Stomach (tissue), 9 donors: ENCODE results near the gene HPGDS. TPM values are rescaled to one million over a fixed set of nuclear protein-coding genes. Genes with fewer than 3 reads are reported as not detected.

ENCODE experiments used
- DNase-seq, 2 donors: peaks; one replicate each; pipeline versions ENCODE4 v3.0.0 to v3.0.0-alpha.2; 2013 to 2019
- H3K27ac ChIP-seq, 5 donors: fragments of 200-600 bp in 4 of 5; sonication (generic) in 4 of 5; one replicate each; pipeline ENCODE4 v1.5.1; 2013 to 2019; ENCODE audit warnings: mild to moderate bottlenecking in 1 of 5, moderate library complexity in 1 of 5
- H3K27me3 ChIP-seq, 3 donors: fragments of 200-600 bp; sonication (generic); one replicate each; pipeline ENCODE4 v1.5.1; 2017 to 2019; ENCODE audit warnings: mixed run types in 1 of 3
- H3K36me3 ChIP-seq, 4 donors: fragments of 200-600 bp; sonication (generic); 1 replicate in 3 of 4; 2 replicates in 1 of 4; pipeline ENCODE4 v1.5.1; 2016 to 2019
- H3K4me1 ChIP-seq, 4 donors: fragments of 200-600 bp; sonication (generic); one replicate each; pipeline ENCODE4 v1.5.1; 2016 to 2019
- H3K4me3 ChIP-seq, 4 donors: fragments of 200-600 bp; sonication (generic) in 3 of 4; one replicate each; pipeline ENCODE4 v1.5.1; 2016 to 2019; ENCODE audit warnings: mild to moderate bottlenecking in 1 of 4
- H3K9me3 ChIP-seq, 4 donors: fragments of 200-600 bp; sonication (generic); one replicate each; pipeline ENCODE4 v1.5.1; 2016 to 2019
- EP300 ChIP-seq: sonication (generic); formaldehyde crosslinking; IDR thresholded peaks from one replicate; pipeline ENCODE4 v1.6.1; 2017; ENCODE audit warnings: antibody characterized with exemption
- POLR2A ChIP-seq, 4 donors: fragments of 450-650 bp; IDR thresholded peaks; one replicate each; pipeline ENCODE4 v1.6.1; 2016; ENCODE audit warnings: antibody characterized with exemption in 4 of 4, control low read depth in 2 of 4, mild to moderate bottlenecking in 1 of 4, moderate library complexity in 1 of 4
- POLR2AphosphoS5 ChIP-seq, 3 donors: sonication (generic); formaldehyde crosslinking; IDR thresholded peaks; one replicate each; pipeline ENCODE4 v1.6.1; 2016; ENCODE audit warnings: antibody characterized with exemption in 3 of 3
- WGBS, 5 donors: extraction: QIAGEN DNeasy Blood & Tissue Kit in 3 of 5; methylation state at CpG; one replicate each; pipeline versions ENCODE4 v1.1.5 to v1.1.7; 2013 to 2018; 5-methylcytosine and 5-hydroxymethylcytosine counted together
- intact Hi-C: fragments of 100-400 bp; cut with DNase I; formaldehyde crosslinking; loops from one replicate; pipeline ENCODE4 v1.15.1; 2023; ENCODE audit warnings: low total_unique reads
- polyA plus RNA-seq, 3 donors: library from polyadenylated mRNA; stranded (reverse); fragments of 200-250 nt; gene quantifications; one replicate each; pipeline ENCODE4 v1.2.3, GENCODE V29; 2013
- total RNA-seq, 5 donors: library from RNA; depleted of rRNA; stranded (reverse); fragments of >200 nt; gene quantifications; one replicate each; pipeline versions ENCODE4 v1.1.0 to v1.2.3, GENCODE V29; 2014 to 2016
- TF ChIP-seq, protein P1 (sequence below), 7 experiments: fragments of 450-650 bp in 4 of 7; fragments of 200-600 bp in 3 of 7; sonication (generic) in 3 of 7; IDR thresholded peaks; one replicate each; pipeline ENCODE4 v1.5.1; 2016 to 2019; ENCODE audit warnings: antibody characterized with exemption in 7 of 7, control low read depth in 2 of 7, mild to moderate bottlenecking in 1 of 7
- donor health status: healthy with polysubstance abuse.
- donor health status: Bipolar disorder and iron deficiency.
- donor health status: healthy.

The HPGDS gene
- total and polyA plus RNA-seq, 8 donors, result 0.30 to 26.4 (median 3.8) TPM; not detected in 2

DNA sequence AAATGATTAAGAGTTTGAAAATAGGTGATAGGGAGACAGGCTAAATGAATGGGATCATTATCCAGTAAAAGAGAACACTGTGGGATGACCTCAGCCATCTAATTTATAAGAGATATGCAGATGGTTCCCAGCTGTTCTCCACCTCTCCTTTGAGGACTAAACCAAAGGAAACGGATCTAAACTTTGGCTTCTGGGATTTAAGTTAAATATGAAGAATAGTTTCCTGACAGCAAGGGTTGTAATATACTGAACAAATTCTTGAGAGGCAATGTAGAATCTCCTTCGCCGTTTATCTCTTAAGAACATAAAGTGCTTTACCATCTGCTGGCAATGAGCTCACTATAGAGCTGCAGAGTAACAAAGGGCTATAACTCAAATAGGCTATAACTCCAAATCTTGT lies 35.4 kb upstream of the HPGDS start:
- DNase-seq, result no peak
- Histone ChIP-seq H3K9me3 (no peaks in the 10 kb centered on the region), H3K36me3 (no peaks in the 10 kb centered on the region), H3K4me1 (no peaks in the 10 kb centered on the region), H3K4me3 (no peak overlapping the region), H3K27ac (no peak overlapping the region), H3K27me3 (no peaks in the 10 kb centered on the region)
- 49 to 74% (median 61%) methylated on average over 3 of the region's 3 CpGs for WGBS, 5 donors
- TF ChIP-seq POLR2A (IDR thresholded peaks at IDR 0.05) (no peak), POLR2AphosphoS5 (IDR thresholded peaks at IDR 0.05) (no peak), EP300 (no peak)
- TF ChIP-seq, protein P1, sequence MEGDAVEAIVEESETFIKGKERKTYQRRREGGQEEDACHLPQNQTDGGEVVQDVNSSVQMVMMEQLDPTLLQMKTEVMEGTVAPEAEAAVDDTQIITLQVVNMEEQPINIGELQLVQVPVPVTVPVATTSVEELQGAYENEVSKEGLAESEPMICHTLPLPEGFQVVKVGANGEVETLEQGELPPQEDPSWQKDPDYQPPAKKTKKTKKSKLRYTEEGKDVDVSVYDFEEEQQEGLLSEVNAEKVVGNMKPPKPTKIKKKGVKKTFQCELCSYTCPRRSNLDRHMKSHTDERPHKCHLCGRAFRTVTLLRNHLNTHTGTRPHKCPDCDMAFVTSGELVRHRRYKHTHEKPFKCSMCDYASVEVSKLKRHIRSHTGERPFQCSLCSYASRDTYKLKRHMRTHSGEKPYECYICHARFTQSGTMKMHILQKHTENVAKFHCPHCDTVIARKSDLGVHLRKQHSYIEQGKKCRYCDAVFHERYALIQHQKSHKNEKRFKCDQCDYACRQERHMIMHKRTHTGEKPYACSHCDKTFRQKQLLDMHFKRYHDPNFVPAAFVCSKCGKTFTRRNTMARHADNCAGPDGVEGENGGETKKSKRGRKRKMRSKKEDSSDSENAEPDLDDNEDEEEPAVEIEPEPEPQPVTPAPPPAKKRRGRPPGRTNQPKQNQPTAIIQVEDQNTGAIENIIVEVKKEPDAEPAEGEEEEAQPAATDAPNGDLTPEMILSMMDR (IDR thresholded peaks at IDR 0.05), result no peak
- intact Hi-C loops, result no loop called here

- Histone ChIP-seq H3K36me3 (no peaks in the 10 kb centered on the region), H3K27ac (no peak overlapping the region), H3K9me3 (no peaks in the 10 kb centered on the region), H3K4me1 (no peaks in the 10 kb centered on the region), H3K27me3 (no peaks in the 10 kb centered on the region), H3K4me3 (no peak overlapping the region)
- DNase-seq, result no peak
- intact Hi-C loops, result no loop called here
- 85 to 96% (median 90%) methylated on average over 2 of the region's 2 CpGs for WGBS, 5 donors
- TF ChIP-seq POLR2A (IDR thresholded peaks at IDR 0.05), result no peak
- TF ChIP-seq, protein P1 (IDR thresholded peaks at IDR 0.05), result no peak
- TF ChIP-seq POLR2AphosphoS5 (IDR thresholded peaks at IDR 0.05), result no peak
- TF ChIP-seq EP300, result no peak
Observed at GRCh38 chr4:94377294-94377693, 34.7 kb upstream of the HPGDS start.

- Histone ChIP-seq H3K4me3 (no peak overlapping the region), H3K9me3 (no peaks in the 10 kb centered on the region), H3K4me1 (no peaks in the 10 kb centered on the region), H3K27me3 (no peaks in the 10 kb centered on the region), H3K27ac (no peak overlapping the region), H3K36me3 (no peaks in the 10 kb centered on the region)
- TF ChIP-seq POLR2AphosphoS5 (IDR thresholded peaks at IDR 0.05), result no peak
- TF ChIP-seq, protein P1 (IDR thresholded peaks at IDR 0.05), result no peak
- no peak for TF ChIP-seq POLR2A (IDR thresholded peaks at IDR 0.05)
- no peak for TF ChIP-seq EP300
- no peak for DNase-seq
- intact Hi-C loops, result no loop called here
- 66 to 87% (median 82%) methylated on average over 3 of the region's 3 CpGs for WGBS, 5 donors
Observed at GRCh38 chr4:94375364-94375763, 32.7 kb upstream of the HPGDS start.

- intact Hi-C loops, result no loop called here
- WGBS, 5 donors, result 80 to 92% (median 88%) methylated on average over 3 of the region's 3 CpGs
- H3K27ac ChIP-seq, result no peak overlapping the region
- H3K4me3 ChIP-seq, result no peak overlapping the region
- TF ChIP-seq EP300 (no peak), POLR2AphosphoS5 (IDR thresholded peaks at IDR 0.05) (no peak), POLR2A (IDR thresholded peaks at IDR 0.05) (no peak)
- TF ChIP-seq, protein P1 (IDR thresholded peaks at IDR 0.05), result no peak
- H3K36me3 ChIP-seq, result no peaks in the 10 kb centered on the region
- DNase-seq, result no peak
- no peaks in the 10 kb centered on the region for H3K9me3 ChIP-seq
- no peaks in the 10 kb centered on the region for H3K4me1 ChIP-seq
- no peaks in the 10 kb centered on the region for H3K27me3 ChIP-seq
Observed at GRCh38 chr4:94373752-94374151, 31.1 kb upstream of the HPGDS start.
